CD4-positive, alpha-beta T cell treated with Interleukin-15 for 4 hours (primary cell): ENCODE measurements around the gene UBC.
"Not testable (repeated sequence)": the region's sequence is repeated elsewhere in the genome, so short reads cannot be mapped to it uniquely, and the experiment has no call there.

Source experiments
- DNase-seq: peaks from one replicate; pipeline ENCODE4 v3.0.0-alpha.2; 2020; ENCODE audit warnings: low spot score

Gene UBC

DNA sequence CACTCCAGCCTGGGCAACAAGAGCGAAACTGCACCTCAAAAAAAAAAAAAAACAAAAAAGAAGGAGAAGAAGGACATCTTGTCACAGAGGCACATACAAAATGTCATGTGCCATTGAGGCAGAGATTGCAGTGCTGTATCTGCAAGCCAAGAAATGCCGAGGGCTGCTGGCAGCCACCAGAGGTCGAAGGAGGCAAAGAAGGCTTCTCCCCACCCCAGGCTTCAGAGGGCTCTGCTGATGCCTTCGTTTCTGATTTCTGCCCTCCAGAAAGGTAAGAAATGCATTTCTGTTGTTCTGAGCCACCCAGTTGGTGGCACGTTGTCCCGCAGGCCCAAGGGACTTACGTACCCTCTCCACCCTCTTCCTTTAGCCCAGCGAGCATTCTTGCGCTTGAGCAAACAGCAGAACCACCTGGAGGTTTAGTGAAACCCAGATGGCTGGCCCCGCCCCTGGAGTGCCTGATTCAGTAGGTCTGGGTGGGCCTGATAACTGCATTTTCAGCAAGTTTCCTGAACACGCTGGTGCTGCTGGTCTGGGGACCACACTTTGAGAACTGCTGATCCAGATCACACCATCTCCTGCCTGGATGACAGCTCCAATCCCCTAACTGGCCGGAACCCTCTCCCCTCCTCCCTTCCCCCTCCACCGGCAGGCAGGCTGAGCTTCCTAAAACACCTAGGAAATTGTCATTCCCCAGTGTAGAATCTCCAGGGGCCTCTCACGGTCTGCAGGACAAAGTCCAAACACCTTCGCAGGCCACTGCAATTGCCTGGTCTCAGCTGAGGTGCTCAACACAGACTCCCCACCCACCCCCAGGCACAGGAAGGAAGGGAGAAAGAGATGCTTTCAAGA, 29.6 kb downstream of the UBC start:
- no peak for DNase-seq

- DNase-seq = no peak
These were observed 31.0 kb downstream of the UBC start for GRCh38 chr12:124883263-124884130.

- DNase-seq = no peak
These were observed 33.3 kb downstream of the UBC start for GRCh38 chr12:124881123-124881522.

- not testable (repeated sequence) for DNase-seq
These were observed 34.1 kb downstream of the UBC start for GRCh38 chr12:124880335-124880734.

GRCh38 chr12:124878795-124879516, 35.5 kb downstream of the UBC start:
- DNase-seq = no peak

DNA sequence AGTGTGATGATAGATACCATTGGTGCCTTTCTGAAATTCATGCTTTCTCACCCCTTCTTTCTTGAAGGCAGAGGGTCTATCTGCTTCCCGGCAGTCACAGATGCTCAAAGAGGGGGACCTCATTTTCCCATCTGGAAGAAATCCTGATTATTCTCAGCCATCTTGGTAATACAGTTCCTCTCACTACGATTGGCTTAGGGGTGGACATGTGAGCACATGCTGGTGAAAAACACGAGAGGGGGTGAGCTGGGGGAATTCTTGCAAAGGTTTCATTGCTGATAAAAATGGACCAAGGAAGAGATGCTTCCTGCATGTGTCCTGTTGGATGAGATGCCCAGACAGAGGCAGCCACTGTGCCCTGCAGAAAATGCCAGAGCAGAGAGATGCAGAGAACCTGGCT, 37.0 kb downstream of the UBC start:
- no peak for DNase-seq

DNA sequence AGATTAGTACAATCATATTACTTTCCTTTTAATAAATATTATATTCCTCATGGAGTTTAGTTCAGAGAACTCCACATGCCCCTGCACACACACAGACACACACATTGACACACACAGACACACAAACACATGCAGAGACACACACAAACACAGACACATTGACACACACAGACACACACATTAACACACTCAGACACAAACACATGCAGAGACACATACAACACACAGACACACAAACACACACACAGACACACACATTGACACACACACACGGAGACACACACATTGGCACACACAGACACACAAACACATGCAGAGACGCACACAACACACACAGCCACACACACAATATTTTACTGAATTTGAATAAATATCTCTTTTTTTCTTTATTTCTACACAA, 38.3 kb downstream of the UBC start:
- DNase-seq = no peak

GRCh38 chr12:124875803-124876132, 38.7 kb downstream of the UBC start:
- no peak for DNase-seq

DNA sequence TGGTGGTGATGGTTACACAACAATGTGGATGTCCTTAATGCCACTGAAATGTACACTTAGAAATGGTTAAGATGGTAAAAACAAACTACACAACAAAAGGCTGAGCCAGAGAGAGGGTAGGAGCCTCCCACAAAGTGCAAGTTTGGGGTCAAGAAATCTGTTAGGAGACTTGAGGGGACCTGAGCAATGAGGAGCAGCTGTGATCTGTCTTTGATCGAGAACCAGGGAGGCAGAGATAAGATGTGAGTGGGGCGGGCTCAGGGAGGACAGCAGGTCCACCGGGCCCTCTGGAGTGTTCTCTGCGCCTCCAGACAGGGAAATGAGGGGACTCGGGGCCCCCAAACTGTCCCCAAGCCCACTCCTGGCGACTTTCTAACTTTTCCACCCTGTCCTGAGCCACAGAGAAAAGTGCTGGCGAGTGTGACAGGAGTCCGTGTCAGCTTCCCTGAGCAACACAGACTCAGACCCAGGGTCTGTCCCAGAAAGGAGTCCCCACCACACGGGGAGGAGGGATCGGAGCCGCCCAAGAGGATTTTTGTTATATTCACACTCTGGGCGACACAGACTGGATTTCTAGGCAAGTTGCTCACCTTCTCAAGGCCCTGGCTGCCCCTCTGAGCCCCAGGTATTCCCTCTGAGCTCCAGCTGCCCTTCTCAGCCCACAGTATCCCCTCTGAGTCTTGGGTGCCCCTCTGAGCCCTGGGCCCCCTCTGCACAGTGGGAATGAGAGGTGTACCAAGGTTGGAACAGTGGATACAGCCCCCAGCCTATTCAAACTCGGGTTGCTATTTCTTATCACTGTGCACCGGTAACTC, 39.3 kb downstream of the UBC start:
- no peak for DNase-seq

DNA sequence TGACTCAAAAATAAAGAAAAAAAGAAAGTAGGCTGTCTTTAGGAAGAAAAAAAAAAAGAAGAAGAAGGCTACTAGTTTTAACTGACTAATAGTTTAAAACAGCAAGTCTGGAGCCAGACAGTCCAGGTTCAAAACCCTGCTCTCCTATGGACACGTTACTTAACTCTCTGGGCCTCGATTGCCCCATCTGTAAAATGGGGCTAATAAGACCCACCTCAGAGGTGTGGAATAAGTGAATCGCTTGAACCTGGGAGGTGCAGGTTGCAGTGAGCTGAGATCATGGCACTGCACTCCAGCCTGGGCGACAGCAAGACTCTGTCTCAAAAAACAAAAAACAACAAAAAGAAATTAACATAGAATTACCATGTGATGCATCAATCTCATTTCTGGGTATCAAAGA, 40.3 kb downstream of the UBC start:
- no peak for DNase-seq

DNA sequence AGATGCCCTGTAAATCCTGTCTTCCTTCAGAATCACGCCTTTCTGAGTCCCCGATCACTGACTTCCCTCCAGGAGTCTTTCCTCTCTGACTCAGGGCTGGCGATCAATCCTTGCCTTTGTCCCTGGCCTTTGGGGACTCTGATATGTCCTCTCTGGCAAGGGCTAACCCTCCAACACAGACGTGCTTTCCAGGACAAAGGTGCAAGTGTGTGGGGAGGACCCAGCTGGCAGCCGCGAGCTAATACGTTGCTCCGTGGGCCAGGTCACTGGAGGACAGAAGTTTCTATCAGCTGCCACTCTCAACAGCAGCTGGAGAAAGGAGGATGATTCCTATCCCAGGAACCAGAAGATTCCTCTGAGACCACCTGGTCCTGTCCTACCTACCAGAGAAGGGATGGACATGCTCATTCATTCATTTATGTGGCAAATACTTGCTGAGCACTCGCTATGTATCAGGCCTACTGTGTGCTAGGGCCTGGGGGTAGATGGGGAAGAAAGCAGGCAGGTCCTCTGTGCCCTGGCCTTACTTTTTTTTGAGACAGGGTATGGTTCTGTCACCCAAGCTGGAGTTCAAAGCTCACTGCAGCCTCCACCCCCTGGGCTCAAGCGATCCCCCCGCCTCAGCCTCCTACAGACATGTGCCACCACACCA, 42.3 kb downstream of the UBC start:
- no peak for DNase-seq

DNA sequence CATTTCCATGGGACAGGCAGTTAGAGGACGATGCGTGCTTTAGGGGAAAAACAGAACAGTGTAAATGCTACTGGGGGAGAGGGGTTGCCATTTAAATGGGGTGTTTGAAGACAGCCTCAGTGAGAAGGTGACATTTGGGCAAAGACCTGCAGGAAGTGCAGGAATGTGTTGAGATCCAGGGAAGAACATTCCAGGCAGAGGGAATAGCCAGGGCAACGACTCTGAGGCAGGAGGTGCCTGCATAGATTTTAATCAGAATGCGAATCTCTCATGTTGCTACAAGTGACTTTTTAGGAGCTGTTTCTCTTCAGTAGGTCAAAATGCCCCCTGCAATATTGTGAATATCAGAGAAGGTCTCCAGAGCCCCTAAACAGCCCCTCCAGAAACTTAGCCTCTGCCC, 43.2 kb downstream of the UBC start:
- DNase-seq = no peak

- DNase-seq = no peak
These were observed 43.9 kb downstream of the UBC start for GRCh38 chr12:124870515-124870914.

DNA sequence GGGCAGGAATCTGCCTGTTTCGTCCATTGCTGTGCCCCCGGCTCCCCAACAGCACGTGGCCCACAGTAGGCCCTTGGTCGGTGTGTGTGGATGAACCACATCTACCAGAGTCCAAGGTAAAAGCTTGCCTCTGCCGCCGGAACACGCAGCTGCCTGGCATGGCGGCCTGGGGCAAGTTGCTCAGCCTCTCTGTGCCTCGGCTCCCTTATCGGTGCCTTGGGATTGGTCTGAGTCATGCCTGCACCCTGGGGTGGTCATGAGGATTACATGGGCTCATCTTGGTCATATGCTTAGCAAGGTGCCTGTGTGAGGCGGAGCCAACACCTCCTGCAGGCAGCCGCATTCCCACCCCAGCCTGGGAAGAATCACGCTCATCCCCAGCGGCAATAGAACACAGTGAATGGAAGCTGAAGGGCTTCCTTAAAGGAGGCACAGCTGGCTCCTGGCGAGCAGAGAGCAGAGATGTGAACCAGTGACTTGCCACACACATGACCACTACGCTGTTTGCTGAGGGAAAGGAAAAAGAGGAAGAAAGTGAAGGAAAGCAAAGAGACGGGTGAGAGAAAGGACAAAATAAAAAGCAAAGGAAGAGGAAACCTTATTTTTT, 45.3 kb downstream of the UBC start:
- DNase-seq = no peak

DNA sequence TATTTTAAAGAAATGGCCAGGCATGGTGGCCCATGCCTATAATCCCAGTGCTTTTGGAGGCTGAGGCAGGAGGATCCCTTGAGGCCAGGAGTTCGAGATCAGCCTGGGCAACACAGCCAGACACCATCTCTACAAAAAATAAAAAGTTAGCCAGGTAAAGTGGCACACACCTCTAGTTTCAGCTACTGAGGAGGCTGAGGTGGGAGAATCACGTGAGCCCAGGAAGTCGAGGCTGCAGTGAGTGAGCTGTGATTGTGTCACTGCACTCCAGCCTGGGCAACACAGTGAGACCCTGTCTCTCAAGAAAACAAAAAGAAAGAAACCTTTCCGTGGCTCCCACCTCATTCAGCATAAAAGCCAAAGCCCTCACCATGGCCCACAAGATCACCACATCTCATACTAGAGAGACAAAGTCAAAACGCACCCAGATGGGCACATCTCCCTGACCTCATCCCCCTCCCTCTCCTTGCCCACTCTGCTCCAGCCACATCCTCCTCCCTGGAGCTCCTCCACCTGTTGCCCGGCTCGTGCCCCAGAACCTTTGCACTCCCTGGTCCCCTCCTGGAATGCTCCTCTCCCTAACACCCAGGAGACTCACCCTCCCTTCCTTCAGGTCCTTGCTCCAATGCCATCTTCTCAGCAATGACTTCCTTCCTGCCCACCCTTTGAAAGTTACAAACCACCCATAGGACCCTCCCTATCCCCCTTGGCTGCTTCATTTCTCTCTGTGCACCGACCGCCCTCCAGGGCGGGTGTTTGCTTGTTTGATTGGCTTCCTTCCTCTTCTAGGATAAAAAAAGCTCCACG, 46.0 kb downstream of the UBC start:
- no peak for DNase-seq

- DNase-seq = no peak
These were observed 47.0 kb downstream of the UBC start for GRCh38 chr12:124867401-124867930.

- DNase-seq = no peak
These were observed 47.5 kb downstream of the UBC start for GRCh38 chr12:124866883-124867400.

- DNase-seq = no peak
These were observed 48.1 kb downstream of the UBC start for GRCh38 chr12:124866195-124866882.

GRCh38 chr12:124865728-124866127, 48.7 kb downstream of the UBC start:
- no peak for DNase-seq
